ENCODE measurements around the gene FOS. TPM values are rescaled to one million over a fixed set of nuclear protein-coding genes. Genes with fewer than 3 reads are reported as not detected.

The FOS gene
- total and polyA plus RNA-seq, 2 of the 13 experiments (the other 11 are each of a cell fraction or from before 2014, with no cell fraction given): 15.9 to 24.2 TPM

DNA sequence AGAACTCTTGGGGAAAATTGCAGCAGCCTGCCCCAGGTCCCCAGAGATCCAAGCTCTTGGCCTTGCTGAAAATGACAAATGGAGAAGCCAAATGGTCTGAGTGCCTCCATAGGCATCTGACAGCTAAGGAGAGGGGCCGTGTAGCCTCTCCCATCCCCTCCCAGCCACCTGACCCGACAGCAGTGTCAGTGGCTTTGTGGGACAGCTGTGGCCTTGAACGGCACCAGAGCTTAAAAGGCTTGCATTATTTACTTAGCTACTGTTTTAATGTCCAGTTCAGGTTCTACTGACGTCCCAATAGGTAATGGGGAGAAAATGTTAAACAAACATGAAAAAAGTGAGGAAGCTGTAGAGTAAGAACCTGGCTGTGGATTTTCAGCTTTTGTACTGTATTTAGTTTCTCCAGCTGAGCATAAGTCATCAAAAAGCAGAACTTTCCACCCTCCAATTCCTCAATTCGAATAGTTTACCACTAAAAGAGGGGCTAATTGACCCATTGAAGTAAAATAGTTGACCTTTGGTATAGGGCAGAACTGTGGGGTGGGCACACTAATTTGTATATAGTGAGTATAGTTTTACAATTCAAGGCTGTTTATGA is 50.0 kb downstream of the FOS start (continued):
- TF ChIP-seq UBTF (CRISPR knock-in tag; IDR thresholded peaks at IDR 0.05): no peak
- no peak for TF ChIP-seq ARNT2 (CRISPR knock-in tag; IDR thresholded peaks at IDR 0.05; ENCODE audit: low read depth)
- TF ChIP-seq ZNF562 (CRISPR knock-in tag; IDR thresholded peaks at IDR 0.05; ENCODE audit: borderline replicate concordance): no peak
- no peak for TF ChIP-seq RFXANK (CRISPR knock-in tag; IDR thresholded peaks at IDR 0.05)
- no peak for TF ChIP-seq ZNF207 (IDR thresholded peaks at IDR 0.05; ENCODE audit: borderline replicate concordance)
- TF ChIP-seq, protein P1, sequence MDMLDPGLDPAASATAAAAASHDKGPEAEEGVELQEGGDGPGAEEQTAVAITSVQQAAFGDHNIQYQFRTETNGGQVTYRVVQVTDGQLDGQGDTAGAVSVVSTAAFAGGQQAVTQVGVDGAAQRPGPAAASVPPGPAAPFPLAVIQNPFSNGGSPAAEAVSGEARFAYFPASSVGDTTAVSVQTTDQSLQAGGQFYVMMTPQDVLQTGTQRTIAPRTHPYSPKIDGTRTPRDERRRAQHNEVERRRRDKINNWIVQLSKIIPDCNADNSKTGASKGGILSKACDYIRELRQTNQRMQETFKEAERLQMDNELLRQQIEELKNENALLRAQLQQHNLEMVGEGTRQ (IDR thresholded peaks at IDR 0.05; ENCODE audit: low read depth, low read length): no peak
- TF ChIP-seq, protein P1 (CRISPR knock-in tag; IDR thresholded peaks at IDR 0.05; ENCODE audit: borderline replicate concordance): no peak
- TF ChIP-seq ZNF333 (CRISPR knock-in tag; IDR thresholded peaks at IDR 0.05; ENCODE audit: borderline replicate concordance): no peak
- no peak for TF ChIP-seq ZC3H13 (CRISPR knock-in tag; IDR thresholded peaks at IDR 0.05)
- TF ChIP-seq BORCS8-MEF2B (CRISPR knock-in tag; IDR thresholded peaks at IDR 0.05): no peak
- TF ChIP-seq ZBTB38 (CRISPR knock-in tag; IDR thresholded peaks at IDR 0.05): no peak
- TF ChIP-seq ZNF777 (CRISPR knock-in tag; IDR thresholded peaks at IDR 0.05): no peak
- TF ChIP-seq FOXP1 (IDR thresholded peaks at IDR 0.05): no peak
- peak; percentile 46 for TF ChIP-seq FOXP1 (CRISPR knock-in tag; IDR thresholded peaks at IDR 0.05)
- no peak for TF ChIP-seq ZSCAN22 (CRISPR knock-in tag; IDR thresholded peaks at IDR 0.05)
- peak; percentile 48; the same call in 1 of the 2 replicates for TF ChIP-seq MIER3 (CRISPR knock-in tag; IDR thresholded peaks at IDR 0.05; ENCODE audit: borderline replicate concordance)
- no peak for TF ChIP-seq NCOR1 (IDR thresholded peaks at IDR 0.05; ENCODE audit: borderline replicate concordance, low read length)
- no peak for TF ChIP-seq ZNF20 (CRISPR knock-in tag; IDR thresholded peaks at IDR 0.05)
- TF ChIP-seq CREB1 (IDR thresholded peaks at IDR 0.05): no peak
- peak; percentile 57; the same call in 1 of the 2 replicates for TF ChIP-seq CREB1 (CRISPR knock-in tag; IDR thresholded peaks at IDR 0.05)
- no peak for TF ChIP-seq TBP (CRISPR knock-in tag; IDR thresholded peaks at IDR 0.05)
- TF ChIP-seq ZNF737 (CRISPR knock-in tag; IDR thresholded peaks at IDR 0.05; ENCODE audit: borderline replicate concordance): no peak
- 0 out of 2 replicates have a peak, but pooled peaks have one; percentile 27 for TF ChIP-seq MEIS2 (CRISPR knock-in tag; IDR thresholded peaks at IDR 0.05)
